ENCODE data around the gene PROM1.

GRCh38 chr4:15936495-15936894, 147.3 kb downstream of the PROM1 start:
- TF ChIP-seq CTCF (conservative IDR thresholded peaks at IDR 0.05; ENCODE audit: low read depth, low read length) (no peak), MAFK (IDR thresholded peaks at IDR 0.05; ENCODE audit: low read depth, low read length) (no peak), MXI1 (IDR thresholded peaks at IDR 0.05; ENCODE audit: borderline replicate concordance, low read depth, low read length) (no peak), FOS (IDR thresholded peaks at IDR 0.05; ENCODE audit: low read depth, low read length) (no peak), CHD1 (IDR thresholded peaks at IDR 0.05; ENCODE audit: low read depth, low read length) (no peak), POLR2A (IDR thresholded peaks at IDR 0.05; ENCODE audit: low read depth, low read length) (no peak), RCOR1 (IDR thresholded peaks at IDR 0.05; ENCODE audit: insufficient replicate concordance, low read length) (no peak), SMC3 (IDR thresholded peaks at IDR 0.05; ENCODE audit: low read depth, low read length) (no peak), CEBPB (IDR thresholded peaks at IDR 0.05; ENCODE audit: low read depth, low read length) (no peak), MAZ (IDR thresholded peaks at IDR 0.05; ENCODE audit: borderline replicate concordance, low read depth, low read length) (no peak), RAD21 (IDR thresholded peaks at IDR 0.05; ENCODE audit: low read length) (no peak)
- TF ChIP-seq, protein P1, sequence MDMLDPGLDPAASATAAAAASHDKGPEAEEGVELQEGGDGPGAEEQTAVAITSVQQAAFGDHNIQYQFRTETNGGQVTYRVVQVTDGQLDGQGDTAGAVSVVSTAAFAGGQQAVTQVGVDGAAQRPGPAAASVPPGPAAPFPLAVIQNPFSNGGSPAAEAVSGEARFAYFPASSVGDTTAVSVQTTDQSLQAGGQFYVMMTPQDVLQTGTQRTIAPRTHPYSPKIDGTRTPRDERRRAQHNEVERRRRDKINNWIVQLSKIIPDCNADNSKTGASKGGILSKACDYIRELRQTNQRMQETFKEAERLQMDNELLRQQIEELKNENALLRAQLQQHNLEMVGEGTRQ (IDR thresholded peaks at IDR 0.05; ENCODE audit: low read depth, low read length), result no peak
